SK-N-MC (cell line): ENCODE results near the gene NAGPA.

Source experiments
- EZH2 ChIP-seq: fragments of 200-600 bp; sonication (generic); IDR thresholded peaks from one replicate; pipeline ENCODE4 v1.6.1; 2017; ENCODE audit warnings: antibody characterized with exemption
- POLR2AphosphoS5 ChIP-seq: IDR thresholded peaks from 2 replicates; pipeline ENCODE4 v1.6.1; 2012; ENCODE audit warnings: mild to moderate bottlenecking, low read depth, low read length, borderline replicate concordance

DNA sequence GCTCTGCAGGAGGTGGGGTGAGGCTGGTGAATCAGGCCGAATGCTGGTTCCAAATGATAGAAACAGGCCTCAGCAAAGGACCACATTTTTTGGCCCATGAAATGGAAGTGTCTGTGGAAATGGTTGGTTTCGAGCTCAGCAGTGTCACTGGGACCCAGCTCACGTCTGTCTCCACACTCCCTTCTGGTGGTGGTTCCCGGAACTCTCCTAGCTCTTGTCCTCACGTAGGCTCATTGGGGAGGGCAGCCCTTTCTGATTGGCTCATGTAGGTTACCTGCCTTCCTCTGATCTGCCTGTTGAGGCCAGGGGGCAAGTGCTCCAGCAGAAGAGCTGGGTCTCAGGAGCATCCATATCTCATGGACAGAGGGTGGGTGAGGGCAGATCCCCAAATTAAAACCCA lies 41.9 kb upstream of the NAGPA start:
- TF ChIP-seq POLR2AphosphoS5 (no peak), EZH2 (no peak)
